ENCODE measurements around the gene MRE11.
"Not testable (repeated sequence)": the region's sequence is repeated elsewhere in the genome, so short reads cannot be mapped to it uniquely, and the experiment has no call there.

The MRE11 gene

GRCh38 chr11:94418123-94418765 lies 75.4 kb downstream of the MRE11 start:
- DNase-seq, result no peak

- no peak for DNase-seq
Observed at GRCh38 chr11:94417386-94417987, 76.2 kb downstream of the MRE11 start.

GRCh38 chr11:94405062-94405833 lies 88.4 kb downstream of the MRE11 start:
- no peak for DNase-seq

GRCh38 chr11:94402355-94402754 lies 91.3 kb downstream of the MRE11 start:
- DNase-seq, result no peak

GRCh38 chr11:94401773-94402265 lies 91.8 kb downstream of the MRE11 start:
- no peak for DNase-seq

GRCh38 chr11:94400839-94401772 lies 92.5 kb downstream of the MRE11 start, which contains the start of gene GPR83:
GPR83 (minus strand) TSS chr11:94401419; CDS start chr11:94401247, 172 bp downstream.
- DNase-seq, result no peak

- no peak for DNase-seq
Observed at GRCh38 chr11:94400457-94400838, 93.2 kb downstream of the MRE11 start.

- no peak for DNase-seq
Observed at GRCh38 chr11:94400050-94400449, 93.6 kb downstream of the MRE11 start.

- no peak for DNase-seq
Observed at GRCh38 chr11:94398101-94398500, 95.5 kb downstream of the MRE11 start.

- no peak for DNase-seq
Observed at GRCh38 chr11:94396282-94396681, 97.4 kb downstream of the MRE11 start.

- not testable (repeated sequence) for DNase-seq
Observed at GRCh38 chr11:94391937-94392336, 101.7 kb downstream of the MRE11 start.

GRCh38 chr11:94379613-94380012 lies 114.0 kb downstream of the MRE11 start:
- DNase-seq, result no peak

GRCh38 chr11:94376841-94377240 lies 116.8 kb downstream of the MRE11 start:
- no peak for DNase-seq

- not testable (repeated sequence) for DNase-seq
Observed at GRCh38 chr11:94370576-94370975, 123.1 kb downstream of the MRE11 start.

Measured in SIG-M5 (cell line).